Stimulated activated CD8-positive, alpha-beta memory T cell treated with anti-CD3 and anti-CD28 coated beads, Interleukin-7, amount 100 ng/mL, for 1 hour (primary cell): ENCODE results near the gene PYGL.
A peak's percentile ranks its signal among the peaks of the same experiment; 100 is the strongest.
"Not testable (repeated sequence)": the region's sequence is repeated elsewhere in the genome, so short reads cannot be mapped to it uniquely, and the experiment has no call there.

Experiments used
- DNase-seq, 2 donors: peaks; one replicate each; pipeline ENCODE4 v3.0.0-alpha.2; 2020; ENCODE audit warnings: low read depth in 2 of 2

Gene PYGL

DNA sequence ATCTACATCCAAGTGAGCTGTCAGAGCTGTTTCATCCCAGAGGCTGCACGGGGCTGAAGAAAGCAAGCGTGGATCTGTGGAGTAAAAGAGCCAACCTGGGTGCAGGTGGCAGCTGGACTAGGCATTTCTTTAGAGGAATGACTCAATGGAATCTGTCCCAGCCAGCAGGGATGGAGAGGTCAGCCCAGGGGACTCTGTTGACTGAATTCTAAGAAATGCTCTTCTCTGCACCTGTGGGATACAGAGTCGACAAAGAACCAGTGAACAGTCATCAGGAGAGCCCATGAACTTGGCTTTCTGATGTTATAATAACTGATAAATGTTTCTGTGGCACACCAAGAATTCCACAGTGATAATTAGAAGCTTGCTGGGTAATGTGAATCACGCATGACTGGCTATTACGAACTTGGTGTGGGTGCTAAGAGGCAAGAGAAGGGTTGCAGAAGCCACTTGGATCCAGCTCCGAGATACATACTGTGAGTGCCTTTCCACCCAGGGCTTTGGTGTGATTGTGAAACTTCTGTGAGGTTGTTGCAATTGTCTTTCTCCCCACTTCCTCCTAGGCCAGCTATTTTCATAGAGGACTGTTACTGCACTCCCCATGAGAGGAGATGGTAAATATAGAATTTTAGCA, 16.2 kb downstream of the PYGL start:
- DNase-seq: no peak

GRCh38 chr14:50926851-50927386, 17.4 kb downstream of the PYGL start:
- DNase-seq: no peak

DNA sequence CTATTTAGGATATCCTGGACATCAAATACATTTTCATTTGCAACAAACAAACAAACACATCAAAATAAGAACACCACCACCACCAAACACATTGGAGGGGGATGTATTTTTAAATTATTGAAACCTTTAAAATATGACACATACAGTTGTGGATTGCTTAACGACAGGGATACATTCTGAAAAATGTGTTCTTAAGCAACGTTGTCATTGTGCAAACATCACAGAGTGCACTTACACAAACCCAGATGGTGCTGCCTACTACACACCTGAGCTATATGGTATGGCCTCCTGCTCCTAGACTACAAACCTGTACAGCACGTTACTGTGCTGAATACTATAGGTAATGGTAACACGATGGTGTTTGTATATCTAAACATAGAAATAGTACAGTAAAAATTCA, 19.4 kb downstream of the PYGL start:
- DNase-seq: no peak

GRCh38 chr14:50924236-50924635, 20.0 kb downstream of the PYGL start:
- no peak for DNase-seq

- DNase-seq: no peak
Observed at GRCh38 chr14:50922803-50923202, 21.5 kb downstream of the PYGL start.

- DNase-seq: no peak
Observed at GRCh38 chr14:50920482-50921230, 23.6 kb downstream of the PYGL start.

DNA sequence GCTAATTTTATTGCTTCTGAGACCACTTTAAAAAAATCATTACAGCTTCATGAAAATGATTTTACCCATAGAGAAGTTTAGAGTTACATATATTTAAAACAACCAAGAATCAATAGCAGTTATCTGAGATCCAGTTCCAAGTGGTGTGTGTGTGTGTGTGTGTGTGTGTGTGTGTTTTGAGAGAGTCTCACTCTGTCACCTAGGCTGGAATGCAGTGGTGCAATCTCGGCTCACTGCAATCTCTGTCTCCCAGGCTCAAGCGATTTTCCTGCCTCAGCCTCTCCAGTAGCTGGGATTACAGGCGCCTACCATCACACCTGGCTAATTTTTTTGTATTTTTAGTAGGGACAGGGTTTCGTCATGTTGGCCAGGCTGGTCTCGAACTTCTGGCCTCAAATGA, 24.8 kb downstream of the PYGL start:
- not testable (repeated sequence) for DNase-seq

DNA sequence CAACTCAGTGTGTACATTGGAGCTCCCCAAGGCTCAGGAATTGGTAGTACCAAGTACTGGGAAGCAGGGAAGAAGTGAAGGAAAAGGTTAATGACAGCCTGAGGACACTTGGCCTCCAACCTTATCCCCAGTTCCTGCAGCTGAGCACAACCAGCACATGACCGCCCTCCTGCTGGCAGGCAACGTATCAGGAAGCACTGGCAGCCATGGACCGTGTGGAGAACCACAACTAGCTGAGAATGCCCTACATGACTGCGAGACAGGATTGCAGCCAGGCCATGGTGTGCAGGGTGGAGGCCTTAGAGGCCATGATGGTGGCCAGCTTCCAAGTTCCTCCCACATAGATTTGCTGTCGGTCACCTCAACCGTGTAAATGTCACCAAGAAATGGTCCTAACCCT, 26.8 kb downstream of the PYGL start:
- DNase-seq: no peak

GRCh38 chr14:50910495-50911420, 33.5 kb downstream of the PYGL start:
- DNase-seq: no peak

DNA sequence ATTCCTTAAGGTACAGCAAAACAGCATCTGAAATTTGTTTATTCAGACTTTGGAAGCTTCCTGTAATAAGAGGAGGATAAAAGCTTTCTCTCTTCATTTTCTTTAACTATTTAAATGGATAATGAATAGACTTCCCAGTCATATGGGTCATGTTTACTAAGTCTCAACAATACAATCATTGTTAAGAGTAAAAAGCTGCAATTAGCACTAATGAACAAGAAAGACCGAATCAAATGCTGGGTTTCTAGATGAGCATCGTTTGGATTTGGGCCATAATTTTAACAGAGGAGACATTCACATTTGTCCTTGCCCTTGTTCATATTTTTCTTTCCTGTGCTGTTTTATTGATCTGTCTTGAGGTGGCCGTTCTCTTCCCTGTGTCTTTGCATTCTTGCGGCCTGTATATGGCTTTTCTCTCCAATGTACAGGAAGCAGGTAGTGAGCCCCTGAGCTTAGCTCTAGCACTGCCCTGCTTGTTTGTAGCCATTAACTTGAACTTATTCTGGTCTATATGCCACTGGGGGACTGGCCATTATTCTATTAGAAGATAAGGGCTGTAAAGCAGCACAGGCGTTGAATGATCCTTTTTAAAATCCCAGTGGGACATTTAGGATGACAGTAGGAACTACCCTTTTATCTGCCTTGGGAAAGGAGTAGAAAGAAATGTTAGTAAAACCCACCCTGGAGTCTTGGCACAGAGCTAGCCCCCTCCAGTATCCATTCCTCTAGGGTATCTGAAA, 37.8 kb downstream of the PYGL start:
- DNase-seq: no peak

- no peak for DNase-seq
Observed at GRCh38 chr14:50904719-50905118, 39.6 kb downstream of the PYGL start.

- no peak for DNase-seq
Observed at GRCh38 chr14:50901361-50901760, 42.9 kb downstream of the PYGL start.

DNA sequence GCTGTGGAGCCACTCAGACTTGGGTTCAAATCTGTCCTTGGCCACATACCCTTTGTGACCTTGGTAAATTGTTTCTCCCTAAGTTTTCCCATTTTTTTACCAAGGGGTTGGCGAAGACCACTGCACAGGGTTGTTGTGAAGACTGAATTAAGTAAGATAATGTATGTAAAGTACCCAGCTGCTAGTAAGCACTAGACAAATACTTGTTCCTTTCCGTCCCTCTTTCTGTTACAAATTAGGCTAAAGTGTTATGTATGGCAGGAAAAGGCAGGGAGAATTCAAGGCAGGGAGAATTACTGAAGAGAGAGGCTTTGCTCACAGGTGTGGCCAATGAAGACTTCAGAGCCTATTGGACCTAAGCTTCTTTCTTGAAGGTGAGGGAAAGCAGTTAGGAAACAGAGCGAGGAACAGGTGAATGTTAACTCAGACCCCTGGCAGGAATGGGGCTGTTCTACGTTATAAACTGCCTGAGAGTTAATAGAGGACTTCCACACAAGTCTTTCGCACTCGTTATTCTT, 46.6 kb downstream of the PYGL start:
- no peak for DNase-seq

DNA sequence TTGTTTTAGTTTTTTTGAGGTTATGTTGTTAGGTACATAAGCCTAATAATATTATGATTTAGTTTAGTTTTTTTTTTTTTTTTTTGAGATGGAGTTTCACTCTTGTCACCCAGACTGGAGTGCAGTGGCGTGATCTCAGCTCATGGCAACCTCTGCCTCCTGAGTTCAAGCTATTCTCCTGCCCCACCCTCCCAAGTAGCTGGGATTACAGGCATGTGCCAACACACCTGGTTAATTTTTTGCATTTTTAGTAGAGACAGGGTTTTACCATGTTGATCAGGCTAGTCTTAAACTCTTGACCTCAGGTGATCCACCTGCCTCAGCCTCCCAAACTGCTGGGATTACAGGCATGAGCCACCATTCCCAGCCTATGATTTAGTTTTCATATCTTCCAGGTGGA, 47.3 kb downstream of the PYGL start:
- DNase-seq: not testable (repeated sequence)

DNA sequence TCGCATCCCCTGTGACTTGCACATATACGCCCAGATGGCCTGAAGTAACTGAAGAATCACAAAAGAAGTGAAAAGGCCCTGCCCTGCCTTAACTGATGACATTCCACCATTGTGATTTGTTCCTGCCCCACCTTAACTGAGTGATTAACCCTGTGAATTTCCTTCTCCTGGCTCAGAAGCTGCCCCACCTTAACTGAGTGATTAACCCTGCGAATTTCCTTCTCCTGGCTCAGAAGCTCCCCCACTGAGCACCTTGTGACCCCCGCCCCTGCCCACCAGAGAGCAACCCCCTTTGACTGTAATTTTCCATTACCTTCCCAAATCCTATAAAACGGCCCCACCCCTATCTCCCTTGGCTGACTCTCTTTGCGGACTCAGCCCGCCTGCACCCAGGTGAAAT, 47.9 kb downstream of the PYGL start:
- DNase-seq: not testable (repeated sequence)

DNA sequence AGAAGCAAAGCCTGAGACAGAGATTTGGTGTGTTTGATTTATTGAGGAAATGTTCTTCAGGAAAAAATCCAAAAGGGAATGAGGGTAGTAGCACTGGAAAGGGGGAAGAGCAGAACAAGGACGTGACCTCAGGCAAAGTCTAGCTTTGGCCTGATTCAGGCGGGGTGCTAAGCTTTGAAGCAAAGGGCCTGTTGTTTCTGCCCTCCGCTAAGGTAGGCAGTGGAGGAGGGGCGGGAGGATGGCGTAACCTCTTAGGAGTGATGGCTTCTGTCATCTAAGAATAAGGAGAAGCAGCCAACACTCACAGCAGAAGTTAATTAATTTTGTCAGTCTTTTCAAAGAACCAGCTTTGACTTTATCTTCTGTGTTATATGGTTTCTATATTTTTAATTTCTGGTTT, 52.0 kb downstream of the PYGL start:
- no peak for DNase-seq

DNA sequence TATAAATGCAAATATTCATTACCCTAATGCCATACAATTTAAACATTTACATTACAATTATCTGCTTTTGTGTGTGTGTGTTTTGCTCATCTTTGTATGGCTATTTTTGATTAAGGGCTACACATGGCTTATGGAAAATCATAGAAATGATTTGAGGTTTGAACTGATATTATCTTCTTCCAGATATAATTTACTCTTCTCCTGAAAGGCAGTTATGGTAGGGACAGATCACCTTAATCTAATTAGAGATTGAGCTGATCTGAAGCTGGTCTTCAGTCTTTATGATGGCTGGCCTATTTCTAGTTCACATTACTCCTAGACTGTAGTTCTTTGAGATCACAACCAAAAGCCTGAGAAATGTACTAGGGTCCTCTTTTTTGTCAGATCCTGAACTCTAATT, 56.8 kb downstream of the PYGL start:
- no peak for DNase-seq

DNA sequence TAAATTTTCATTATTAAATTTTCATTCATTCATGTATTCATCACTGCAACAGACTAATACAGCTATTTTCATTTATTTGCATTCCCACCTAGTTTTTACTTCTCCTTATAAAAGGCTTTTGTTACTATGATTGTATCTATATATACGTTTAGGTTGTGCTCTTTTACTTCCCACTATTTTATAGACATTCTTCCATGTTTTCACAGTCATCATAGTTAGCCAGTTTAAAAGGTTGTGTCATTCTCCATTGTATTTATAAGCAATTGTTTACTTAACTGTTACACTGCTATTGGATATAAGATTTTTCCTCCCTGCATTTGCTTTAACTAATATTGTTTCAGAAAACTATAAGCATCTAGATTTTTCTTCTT, 60.5 kb downstream of the PYGL start:
- no peak for DNase-seq

GRCh38 chr14:50882932-50883826, 61.1 kb downstream of the PYGL start:
- DNase-seq: no peak

GRCh38 chr14:50875359-50876070, 68.8 kb downstream of the PYGL start:
- peak in 1 of 2 donors; percentile 11 for DNase-seq
